ENCODE results near the gene ASB6.
"Not testable (repeated sequence)": the region's sequence is repeated elsewhere in the genome, so short reads cannot be mapped to it uniquely, and the experiment has no call there.

Gene ASB6

GRCh38 chr9:129667378-129667777 is 25.4 kb upstream of the ASB6 start:
- DNase-seq (ENCODE audit: low spot score) = no peak

GRCh38 chr9:129666575-129666974 is 24.6 kb upstream of the ASB6 start:
- no peak for DNase-seq (ENCODE audit: low spot score)

DNA sequence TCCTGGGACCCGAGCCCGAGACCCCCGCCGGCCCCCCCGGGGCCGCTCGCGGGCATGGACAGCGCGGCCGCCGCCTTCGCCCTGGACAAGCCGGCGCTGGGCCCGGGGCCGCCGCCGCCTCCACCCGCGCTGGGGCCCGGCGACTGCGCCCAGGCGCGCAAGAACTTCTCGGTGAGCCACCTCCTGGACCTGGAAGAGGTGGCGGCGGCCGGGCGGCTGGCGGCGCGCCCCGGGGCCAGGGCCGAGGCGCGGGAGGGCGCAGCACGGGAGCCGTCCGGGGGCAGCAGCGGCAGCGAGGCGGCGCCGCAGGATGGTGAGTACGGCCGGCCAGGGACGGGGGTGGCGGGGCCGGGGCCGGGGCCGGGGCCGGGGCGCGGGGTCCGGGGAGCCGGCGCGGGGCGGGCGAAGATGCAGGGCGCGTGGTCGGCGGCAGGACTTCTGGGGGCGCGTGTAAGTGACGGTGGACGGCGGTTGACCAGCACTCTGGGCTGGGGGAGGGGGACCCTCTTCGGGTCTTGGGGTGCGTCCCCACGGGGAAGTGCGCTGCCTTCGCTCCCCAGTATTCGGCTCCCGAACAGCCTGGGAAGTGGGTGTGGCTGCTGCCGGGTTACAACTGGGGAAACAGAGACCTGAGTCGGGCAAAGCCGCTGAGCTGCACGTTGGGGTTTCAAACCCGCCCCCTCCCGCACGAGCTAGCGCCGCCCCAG is 24.0 kb upstream of the ASB6 start:
- no peak for DNase-seq (ENCODE audit: low spot score)

- DNase-seq (ENCODE audit: low spot score) = no peak
Observed at GRCh38 chr9:129665389-129665775, 23.4 kb upstream of the ASB6 start, which contains the start of gene PRRX2. PRRX2 (plus strand) TSS chr9:129665647; CDS start chr9:129665868, 221 bp downstream.

GRCh38 chr9:129664746-129665388 is 22.9 kb upstream of the ASB6 start:
- no peak for DNase-seq (ENCODE audit: low spot score)

DNA sequence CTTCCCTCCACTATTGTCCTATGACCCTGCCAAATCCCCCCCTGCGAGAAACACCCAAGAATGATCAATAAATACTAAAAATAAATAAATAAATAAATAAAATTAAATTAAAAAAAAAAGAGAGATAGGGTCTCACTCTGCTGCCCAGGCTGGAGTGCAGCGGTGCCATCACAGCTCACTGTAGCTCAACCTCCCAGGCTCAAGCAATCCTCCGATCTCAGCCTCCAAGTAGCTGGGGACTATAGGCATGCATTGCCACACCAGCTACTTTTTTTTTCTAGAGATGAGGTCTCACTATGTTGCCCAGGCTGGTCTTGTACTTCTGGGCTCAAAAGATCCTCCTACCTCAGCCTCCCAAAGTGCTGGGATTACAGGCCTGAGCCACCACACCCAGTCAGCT is 20.3 kb upstream of the ASB6 start:
- DNase-seq (ENCODE audit: low spot score) = not testable (repeated sequence)

- no peak for DNase-seq (ENCODE audit: low spot score)
Observed at GRCh38 chr9:129661029-129661428, 19.1 kb upstream of the ASB6 start.

GRCh38 chr9:129656795-129657390 is 14.9 kb upstream of the ASB6 start:
- no peak for DNase-seq (ENCODE audit: low spot score)

DNA sequence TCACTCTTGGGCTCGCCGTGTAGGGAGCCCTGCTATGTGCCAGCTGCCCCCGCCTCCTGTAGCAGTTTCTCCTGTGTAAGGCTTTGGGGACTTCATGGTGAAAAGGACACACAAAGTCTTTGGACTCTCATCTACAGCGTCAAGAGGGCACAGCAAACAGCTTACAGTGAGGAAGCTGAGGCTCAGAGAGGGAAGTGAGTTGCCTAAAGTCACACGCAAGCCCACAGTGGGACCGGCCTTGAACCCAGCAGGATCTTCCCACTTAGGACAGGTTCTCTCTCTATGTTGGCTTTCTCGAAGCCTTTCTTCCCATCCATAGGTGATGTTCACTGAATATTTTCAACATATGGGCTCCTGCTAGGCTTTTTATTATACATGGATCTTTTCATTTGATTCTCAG is 13.7 kb upstream of the ASB6 start:
- DNase-seq (ENCODE audit: low spot score) = no peak

DNA sequence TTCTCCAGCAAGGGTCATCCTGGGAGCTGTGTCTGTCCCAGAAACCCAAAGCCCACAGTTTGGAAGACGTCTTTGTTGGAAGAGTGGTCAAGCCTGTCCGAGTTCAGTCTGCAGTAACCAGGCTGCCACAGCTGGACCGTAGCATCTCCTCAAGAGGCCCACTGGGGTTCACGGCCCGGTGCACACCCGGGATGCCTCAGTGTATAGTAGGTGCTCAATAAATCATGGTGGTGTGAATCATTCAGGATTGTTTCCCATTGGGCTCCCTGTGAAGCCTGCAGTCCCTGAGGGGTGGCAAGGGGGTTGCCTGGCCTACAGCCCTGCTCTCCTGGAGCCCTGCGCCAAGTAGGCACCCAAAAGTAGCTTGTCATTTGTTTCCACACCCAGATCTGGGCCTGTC is 13.2 kb upstream of the ASB6 start:
- DNase-seq (ENCODE audit: low spot score) = no peak

DNA sequence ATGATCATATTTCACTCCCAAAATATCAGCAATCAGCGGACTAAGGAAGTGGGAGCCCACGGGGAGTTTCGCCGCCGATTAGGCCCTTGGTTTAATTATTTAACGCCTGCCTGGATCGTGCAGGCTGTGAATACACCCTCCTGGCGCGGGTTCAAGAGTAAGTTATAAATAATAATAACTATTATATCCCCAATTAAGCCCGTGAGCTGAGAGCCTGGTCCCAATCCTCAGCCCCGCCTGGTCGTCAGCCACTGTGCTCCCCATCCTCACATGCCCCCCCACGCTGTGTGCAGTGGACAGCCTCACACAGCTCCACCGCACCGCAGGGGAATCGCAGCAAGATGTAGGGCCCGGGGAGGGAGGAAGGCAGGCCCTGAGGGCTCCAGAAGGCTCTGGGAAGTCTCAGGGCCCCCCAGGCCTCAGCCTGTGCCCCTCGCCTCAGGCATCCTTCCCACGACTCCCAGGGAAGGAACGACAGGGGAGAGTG is 12.6 kb upstream of the ASB6 start:
- no peak for DNase-seq (ENCODE audit: low spot score)

DNA sequence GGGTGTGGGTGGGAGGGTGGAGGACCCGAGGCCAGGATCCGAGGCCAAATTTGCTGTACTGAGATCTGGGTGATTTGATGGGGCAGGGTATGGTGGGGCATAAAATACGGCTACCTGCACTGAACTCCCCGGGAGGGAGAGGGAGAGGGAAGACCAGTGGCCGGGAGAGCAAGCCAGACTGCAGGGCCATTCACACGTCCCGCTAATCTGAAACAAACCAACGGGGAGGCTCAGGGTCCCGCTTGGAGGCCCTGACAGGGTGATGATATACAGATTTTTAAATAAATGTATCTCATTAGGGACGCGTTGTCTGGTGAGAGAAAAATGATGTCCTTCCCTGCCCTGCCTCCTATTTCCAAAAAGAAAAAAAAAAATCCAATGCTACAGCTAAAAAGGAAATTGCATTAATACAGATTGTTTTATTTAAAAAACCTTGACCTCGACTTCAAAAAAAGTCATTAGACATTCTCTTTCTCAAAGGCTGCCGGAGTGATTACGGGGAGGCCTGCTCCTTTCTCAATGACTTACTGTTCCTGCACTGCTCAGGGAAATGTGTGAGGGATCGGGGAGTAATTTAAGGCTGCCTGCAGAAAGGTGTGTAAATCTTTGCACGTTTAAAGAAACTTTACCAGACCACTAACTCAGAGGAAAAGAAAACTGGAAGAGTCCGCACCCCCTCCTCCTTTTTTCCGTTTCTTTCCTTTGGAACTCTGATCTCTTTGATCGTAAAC is 12.0 kb upstream of the ASB6 start:
- no peak for DNase-seq (ENCODE audit: low spot score)

GRCh38 chr9:129650680-129651235 is 8.8 kb upstream of the ASB6 start:
- no peak for DNase-seq (ENCODE audit: low spot score)

GRCh38 chr9:129649726-129650679 is 8.1 kb upstream of the ASB6 start:
- no peak for DNase-seq (ENCODE audit: low spot score)

- DNase-seq (ENCODE audit: low spot score) = no peak
Observed at GRCh38 chr9:129648764-129649115, 6.8 kb upstream of the ASB6 start.

GRCh38 chr9:129648092-129648763 is 6.3 kb upstream of the ASB6 start:
- no peak for DNase-seq (ENCODE audit: low spot score)

- DNase-seq (ENCODE audit: low spot score) = no peak
Observed at GRCh38 chr9:129647635-129648034, 5.7 kb upstream of the ASB6 start.

DNA sequence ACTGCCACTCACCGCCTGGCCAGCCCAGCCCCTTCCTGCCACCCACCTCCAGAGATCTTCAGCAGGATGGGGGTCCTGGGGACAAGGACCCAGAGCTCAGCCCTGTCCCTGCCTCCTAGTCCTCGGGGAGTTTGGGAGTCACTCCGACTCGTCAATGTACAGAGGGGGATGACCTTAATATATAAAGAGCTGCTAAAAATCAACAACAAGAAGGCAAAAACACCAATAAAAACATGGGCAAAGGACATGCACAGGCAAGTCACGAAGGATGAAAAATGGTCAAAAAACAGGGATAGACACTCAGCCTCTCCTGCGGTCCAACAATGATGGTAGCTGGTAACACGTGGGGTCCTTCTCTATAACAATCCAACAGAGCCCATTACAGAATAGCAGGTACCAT is 4.7 kb upstream of the ASB6 start:
- DNase-seq (ENCODE audit: low spot score) = no peak

DNA sequence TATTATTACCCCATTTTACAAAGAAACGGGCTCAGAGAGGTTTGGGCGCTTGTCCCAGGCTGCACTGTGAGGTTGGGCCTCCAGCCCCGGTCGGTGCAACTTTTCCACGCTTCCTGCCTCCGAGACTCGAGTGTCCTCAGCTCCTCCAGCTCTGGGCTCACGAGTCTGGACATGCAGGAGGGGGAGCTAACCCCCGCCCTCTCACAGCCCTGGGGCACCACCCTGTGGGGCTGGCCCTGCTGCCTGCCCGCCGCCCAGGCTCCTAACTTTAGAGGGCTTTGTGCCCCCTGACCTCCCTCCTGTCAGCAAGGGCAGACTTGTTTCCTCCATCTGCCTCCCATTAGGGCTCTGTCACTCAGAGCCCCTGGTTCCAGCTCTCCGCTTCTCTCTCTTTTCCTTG is 4.3 kb upstream of the ASB6 start:
- DNase-seq (ENCODE audit: low spot score) = no peak

DNA sequence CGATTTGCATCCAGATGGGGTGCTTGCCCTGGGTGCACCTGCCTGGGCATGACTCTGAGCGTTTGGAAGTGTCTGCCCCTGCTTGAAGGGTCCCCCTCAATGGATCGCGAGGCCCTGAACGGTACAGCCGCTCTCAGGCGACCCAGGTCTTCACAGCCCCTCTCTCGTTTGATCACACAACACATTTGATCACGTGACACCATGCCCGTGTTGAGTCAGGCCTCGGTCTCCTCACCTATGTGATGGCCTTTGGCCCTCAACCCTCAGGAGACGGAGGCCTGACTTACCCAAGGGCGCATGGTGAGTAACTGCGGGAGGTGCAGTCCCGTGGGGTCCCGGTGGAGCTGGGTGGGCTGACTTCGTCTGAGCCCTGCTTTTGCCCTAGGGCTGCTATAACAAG is 3.0 kb upstream of the ASB6 start:
- DNase-seq (ENCODE audit: low spot score) = no peak

DNA sequence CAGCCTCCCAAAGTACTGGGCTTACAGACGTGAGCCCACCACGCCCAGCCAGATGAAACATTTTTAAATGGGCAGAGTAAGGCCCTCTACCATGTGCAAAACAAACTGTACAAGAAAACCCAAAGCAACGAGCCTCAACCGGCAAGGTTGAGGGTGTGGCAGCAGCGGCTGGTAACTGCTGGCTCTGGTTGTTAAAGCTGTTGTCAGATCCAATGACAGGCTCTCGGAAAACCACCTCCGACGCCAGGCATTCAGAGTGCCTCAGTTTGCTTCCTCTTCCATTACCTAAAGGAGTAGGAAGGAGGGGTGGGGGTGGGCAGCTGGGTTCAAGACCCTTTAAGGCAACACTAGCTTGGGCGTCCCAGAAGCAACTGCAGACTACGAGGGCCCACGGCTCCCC is 2.4 kb upstream of the ASB6 start:
- DNase-seq (ENCODE audit: low spot score) = no peak
